Ishikawa (cell line): ENCODE data around the gene OSMR.

Experiments used
- CEBPB ChIP-seq: IDR thresholded peaks from 2 replicates; pipeline ENCODE4 v1.6.1; 2012
- CREB1 ChIP-seq: IDR thresholded peaks from 2 replicates; pipeline ENCODE4 v1.6.1; 2012; ENCODE audit warnings: low read depth
- EGR1 ChIP-seq: IDR thresholded peaks from 2 replicates; pipeline ENCODE4 v1.6.1; 2012
- EP300 ChIP-seq: IDR thresholded peaks from 2 replicates; pipeline ENCODE4 v1.6.1; 2012; ENCODE audit warnings: borderline replicate concordance
- FOXM1 ChIP-seq: IDR thresholded peaks from 2 replicates; pipeline ENCODE4 v1.6.1; 2012; ENCODE audit warnings: low read depth, borderline replicate concordance
- MAX ChIP-seq: IDR thresholded peaks from 2 replicates; pipeline ENCODE4 v1.6.1; 2012
- NFIC ChIP-seq: IDR thresholded peaks from 2 replicates; pipeline ENCODE4 v1.6.1; 2012
- RAD21 ChIP-seq: IDR thresholded peaks from 2 replicates; pipeline ENCODE4 v1.6.1; 2012; ENCODE audit warnings: low read depth
- REST ChIP-seq: IDR thresholded peaks from 2 replicates; pipeline ENCODE4 v1.6.1; 2012; ENCODE audit warnings: low read depth, mild to moderate bottlenecking
- TAF1 ChIP-seq: IDR thresholded peaks from 2 replicates; pipeline ENCODE4 v1.6.1; 2012; ENCODE audit warnings: low read depth, mild to moderate bottlenecking
- TCF12 ChIP-seq: IDR thresholded peaks from 2 replicates; pipeline ENCODE4 v1.6.1; 2012; ENCODE audit warnings: low read depth
- TEAD4 ChIP-seq: IDR thresholded peaks from 2 replicates; pipeline ENCODE4 v1.6.1; 2012
- USF1 ChIP-seq: IDR thresholded peaks from 2 replicates; pipeline ENCODE4 v1.6.1; 2012
- YY1 ChIP-seq: IDR thresholded peaks from 2 replicates; pipeline ENCODE4 v1.6.1; 2012; ENCODE audit warnings: low read depth
- ZBTB7A ChIP-seq: IDR thresholded peaks from 2 replicates; pipeline ENCODE4 v1.6.1; 2012; ENCODE audit warnings: low read depth

The OSMR gene

GRCh38 chr5:38978036-38978435 is 132.2 kb downstream of the OSMR start:
- TF ChIP-seq TCF12 (no peak), CEBPB (no peak), TAF1 (no peak), ZBTB7A (no peak), MAX (no peak), EP300 (no peak)

GRCh38 chr5:38979535-38979934 is 133.7 kb downstream of the OSMR start:
- TF ChIP-seq EP300 (no peak), RAD21 (no peak), TAF1 (no peak), NFIC (no peak), CREB1 (no peak), CEBPB (no peak), USF1 (no peak), REST (no peak), YY1 (no peak), TCF12 (no peak), EGR1 (no peak), ZBTB7A (no peak), TEAD4 (no peak), FOXM1 (no peak), MAX (no peak)
